WTC11 (cell line): Measurements from ENCODE around the gene PRRC2B. TPM values are rescaled to one million over a fixed set of nuclear protein-coding genes. Genes with fewer than 3 reads are reported as not detected.

Source experiments
- ATAC-seq: fragments of 200-7000 bp; cut with Tn5 transposase; 2 replicates; pipeline ENCODE4 v1.10.0; 2021; ENCODE audit warnings: mild to moderate bottlenecking, moderate library complexity
- CTCF ChIA-PET: fragments of 300-600 bp; sonication (Branson Sonifier 250); formaldehyde crosslinking; loops from one replicate; lab custom pipeline; 2021; ENCODE audit warnings: antibody characterized with exemption; lab: Charles Lee
- POLR2A ChIA-PET: fragments of 350-600 bp; sonication (Branson Sonifier 250); formaldehyde crosslinking; loops from one replicate; lab custom pipeline; 2021; ENCODE audit warnings: antibody characterized with exemption; lab: Charles Lee
- DNase-seq: peaks from one replicate; pipeline ENCODE4 v3.0.0; 2021; ENCODE audit warnings: low spot score
- H3K27ac Mint-ChIP-seq: 2 replicates; pipeline ENCODE4 v1.8.0; 2021; ENCODE audit warnings: mixed read lengths
- H3K27me3 Mint-ChIP-seq: 2 replicates; pipeline ENCODE4 v1.8.0; 2021; ENCODE audit warnings: low read depth, mild to moderate bottlenecking, moderate library complexity, mixed read lengths
- H3K36me3 Mint-ChIP-seq: 2 replicates; pipeline ENCODE4 v1.8.0; 2021; ENCODE audit warnings: mixed read lengths
- H3K4me1 Mint-ChIP-seq: 2 replicates; pipeline ENCODE4 v1.8.0; 2022; ENCODE audit warnings: mixed read lengths
- H3K4me3 Mint-ChIP-seq: 2 replicates; pipeline ENCODE4 v1.8.0; 2021; ENCODE audit warnings: mild to moderate bottlenecking, moderate library complexity, mixed read lengths
- H3K9me3 Mint-ChIP-seq: 2 replicates; pipeline ENCODE4 v1.8.0; 2021; ENCODE audit warnings: mixed read lengths
- CREB1 ChIP-seq: sonication (generic); formaldehyde crosslinking; IDR thresholded peaks from 2 replicates; pipeline ENCODE4 v1.8.0; 2023; ENCODE audit warnings: mild to moderate bottlenecking, missing genetic modification reagents
- FOXK1 ChIP-seq: sonication (generic); formaldehyde crosslinking; IDR thresholded peaks from 2 replicates; pipeline ENCODE4 v1.8.0; 2022; ENCODE audit warnings: mild to moderate bottlenecking, moderate library complexity, missing genetic modification reagents
- FOXP1 ChIP-seq: sonication (generic); formaldehyde crosslinking; IDR thresholded peaks from 2 replicates; pipeline ENCODE4 v1.8.0; 2022; ENCODE audit warnings: missing genetic modification reagents, mild to moderate bottlenecking, moderate library complexity, borderline replicate concordance
- GABPB1 ChIP-seq: sonication (generic); formaldehyde crosslinking; IDR thresholded peaks from 2 replicates; pipeline ENCODE4 v1.8.1; 2023; ENCODE audit warnings: mild to moderate bottlenecking, missing genetic modification reagents
- GTF2I ChIP-seq: fragments of 250-450 bp; sonication (Bioruptor Pico); conservative IDR thresholded peaks from 2 replicates; pipeline ENCODE4 v1.4.0; 2021; ENCODE audit warnings: mild to moderate bottlenecking
- HMGA2 ChIP-seq: fragments of 250-450 bp; sonication (Bioruptor Pico); IDR thresholded peaks from 2 replicates; pipeline ENCODE4 v1.4.0; 2021; ENCODE audit warnings: mild to moderate bottlenecking, moderate library complexity
- MYBL2 ChIP-seq: sonication (generic); formaldehyde crosslinking; IDR thresholded peaks from 2 replicates; pipeline ENCODE4 v1.8.1; 2023; ENCODE audit warnings: mild to moderate bottlenecking, moderate library complexity, missing genetic modification reagents
- NR1H2 ChIP-seq: sonication (generic); formaldehyde crosslinking; IDR thresholded peaks from 2 replicates; pipeline ENCODE4 v1.9.0; 2021; ENCODE audit warnings: mild to moderate bottlenecking, moderate library complexity, missing genetic modification reagents
- NR3C1 ChIP-seq: sonication (generic); formaldehyde crosslinking; conservative IDR thresholded peaks from 2 replicates; pipeline ENCODE4 v1.8.1; 2023; ENCODE audit warnings: low read depth, mild to moderate bottlenecking, missing genetic modification reagents
- SMAD4 ChIP-seq: sonication (generic); formaldehyde crosslinking; IDR thresholded peaks from 2 replicates; pipeline ENCODE4 v1.8.0; 2022; ENCODE audit warnings: mild to moderate bottlenecking, missing genetic modification reagents
- SOX15 ChIP-seq: fragments of 250-450 bp; sonication (Bioruptor Pico); IDR thresholded peaks from 2 replicates; pipeline ENCODE4 v1.9.0; 2021; ENCODE audit warnings: mild to moderate bottlenecking
- SP1 ChIP-seq: sonication (generic); formaldehyde crosslinking; conservative IDR thresholded peaks from 2 replicates; pipeline ENCODE4 v1.8.1; 2022; ENCODE audit warnings: missing genetic modification reagents
- ZBTB21 ChIP-seq: sonication (generic); formaldehyde crosslinking; IDR thresholded peaks from 2 replicates; pipeline ENCODE4 v1.8.1; 2023; ENCODE audit warnings: mild to moderate bottlenecking, missing genetic modification reagents, borderline replicate concordance
- ZNF263 ChIP-seq: sonication (generic); formaldehyde crosslinking; IDR thresholded peaks from 2 replicates; pipeline ENCODE4 v1.8.1; 2022; ENCODE audit warnings: low read depth, mild to moderate bottlenecking, moderate library complexity, missing genetic modification reagents
- ZNF317 ChIP-seq: sonication (generic); formaldehyde crosslinking; IDR thresholded peaks from 2 replicates; pipeline ENCODE4 v1.8.1; 2023; ENCODE audit warnings: low read depth, mild to moderate bottlenecking, moderate library complexity, missing genetic modification reagents, borderline replicate concordance
- ZNF416 ChIP-seq: fragments of 250-450 bp; sonication (Bioruptor Pico); IDR thresholded peaks from 2 replicates; pipeline ENCODE4 v1.9.0; 2021; ENCODE audit warnings: mild to moderate bottlenecking, inconsistent platforms
- total RNA-seq: library from RNA; stranded (reverse); gene quantifications from 3 replicates; pipeline ENCODE4 v1.2.3, GENCODE V29; 2021
- TF ChIP-seq, protein P1 (sequence below): sonication (generic); formaldehyde crosslinking; IDR thresholded peaks from 2 replicates; pipeline ENCODE4 v1.8.0; 2022; ENCODE audit warnings: missing genetic modification reagents
- TF ChIP-seq, protein P2 (sequence below): sonication (generic); formaldehyde crosslinking; IDR thresholded peaks from 2 replicates; pipeline ENCODE4 v1.8.1; 2023; ENCODE audit warnings: mild to moderate bottlenecking, moderate library complexity, missing genetic modification reagents
- TF ChIP-seq, protein P3 (sequence below): sonication (generic); formaldehyde crosslinking; IDR thresholded peaks from 2 replicates; pipeline ENCODE4 v1.8.0; 2022; ENCODE audit warnings: mild to moderate bottlenecking, missing genetic modification reagents
- TF ChIP-seq, protein P4 (sequence below): fragments of 250-450 bp; sonication (Bioruptor Pico); IDR thresholded peaks from 2 replicates; pipeline ENCODE4 v1.9.0; 2021; ENCODE audit warnings: moderate library complexity, mild to moderate bottlenecking, inconsistent platforms, borderline replicate concordance
- TF ChIP-seq, protein P5 (sequence below): fragments of 250-450 bp; sonication (Bioruptor Pico); conservative IDR thresholded peaks from 2 replicates; pipeline ENCODE4 v1.9.0; 2021; ENCODE audit warnings: mild to moderate bottlenecking

The PRRC2B gene
- total RNA-seq, 1 experiment from 2014 or later: 272 TPM

DNA sequence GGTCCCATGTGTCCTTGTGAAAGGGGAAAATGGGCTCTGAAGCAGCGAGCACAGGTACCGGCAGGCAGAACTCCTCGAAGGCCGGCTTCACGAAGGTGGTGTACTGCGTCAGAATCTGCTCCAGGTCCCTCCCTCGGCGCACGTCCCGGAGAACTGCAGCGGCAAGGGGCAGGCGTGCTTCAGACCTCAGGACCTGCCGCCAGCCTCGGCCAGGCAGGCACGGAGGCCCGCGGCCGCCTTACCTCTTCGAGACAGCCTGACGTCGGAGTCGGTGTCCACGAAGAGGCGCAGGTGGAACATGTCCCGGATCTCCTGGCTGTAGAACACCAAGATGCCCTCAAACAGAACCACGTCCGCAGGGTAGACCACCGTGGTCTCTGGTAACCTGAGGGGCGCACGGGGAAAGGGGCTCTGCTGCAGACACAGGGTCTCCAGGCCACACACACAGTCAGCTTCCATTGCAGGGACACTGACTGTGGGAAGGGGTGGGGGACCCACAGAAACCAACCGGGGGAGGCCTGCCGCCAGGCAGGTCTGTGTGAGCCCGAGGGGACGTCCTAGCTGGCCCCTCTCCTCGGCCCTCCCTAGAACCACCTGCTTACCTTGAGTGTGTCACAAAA, 135.1 kb downstream of the PRRC2B start:
- H3K27me3 Mint-ChIP-seq: peaks cover 3% of the 10 kb centered on the region
- H3K27ac Mint-ChIP-seq: no peak overlapping the region
- no peak for DNase-seq

DNA sequence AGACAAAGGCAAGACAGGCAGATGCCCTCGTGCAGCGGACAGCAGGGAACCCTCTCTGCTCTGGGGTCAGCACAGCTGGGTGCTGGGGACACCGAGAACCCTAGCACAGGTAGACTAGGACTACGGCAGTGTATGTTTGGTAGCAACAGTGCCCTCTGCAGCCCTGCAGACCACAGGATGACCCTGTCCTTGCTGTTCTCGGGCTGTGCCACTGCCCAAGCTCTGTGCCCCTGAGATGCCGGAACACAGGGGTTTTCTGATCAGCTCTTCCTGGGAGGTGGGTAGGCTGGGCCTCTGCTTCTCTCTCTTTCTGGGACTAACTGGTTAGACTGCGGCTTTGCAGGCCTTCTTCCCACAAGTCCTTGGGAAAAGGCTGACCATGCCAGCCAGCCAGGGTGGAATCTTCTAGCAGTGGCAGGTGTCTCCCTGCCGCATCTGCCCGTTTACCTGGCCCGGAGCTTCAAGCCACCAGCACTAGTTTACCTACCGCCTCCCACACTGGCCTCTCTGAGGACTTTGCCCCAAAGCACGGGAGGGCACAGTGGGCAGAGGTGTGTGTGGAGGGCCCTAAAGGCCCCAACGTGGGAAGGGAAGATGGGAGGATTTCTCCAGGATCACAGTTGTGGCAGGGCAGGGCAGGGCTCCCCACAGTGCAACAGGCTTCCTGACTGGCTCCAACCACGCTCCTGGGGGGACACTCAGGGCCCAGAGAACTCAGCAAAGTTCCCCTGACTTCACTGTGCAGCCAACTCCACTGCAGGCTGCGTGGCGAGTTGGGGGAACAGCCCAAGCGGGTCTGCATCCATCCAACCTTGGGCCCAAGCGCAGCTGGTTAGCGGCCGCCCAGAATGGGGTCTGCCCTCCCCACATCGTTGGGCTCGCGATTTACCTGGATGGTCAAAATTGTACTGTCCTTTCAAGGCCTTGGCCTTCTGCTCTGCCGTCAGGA, 136.0 kb downstream of the PRRC2B start:
- CTCF ChIA-PET: interaction anchor here (0.6 to 0.9 kb wide), 2 partner anchors 26 to 180 kb away, joined by 3 read pairs; no protein-coding TSS in a partner anchor
- Mint-ChIP-seq H3K9me3 (no peaks in the 10 kb centered on the region), H3K27me3 (peaks cover 3% of the 10 kb centered on the region)
- DNase-seq: no peak
- TF ChIP-seq FOXK1 (CRISPR knock-in tag) (no peak), ZNF317 (CRISPR knock-in tag) (no peak), GTF2I (CRISPR knock-in tag) (no peak), CREB1 (CRISPR knock-in tag) (no peak), ZNF416 (CRISPR knock-in tag) (no peak), FOXP1 (CRISPR knock-in tag) (no peak), NR1H2 (CRISPR knock-in tag) (no peak), GABPB1 (CRISPR knock-in tag) (no peak), SMAD4 (CRISPR knock-in tag) (no peak)
- TF ChIP-seq, protein P1, sequence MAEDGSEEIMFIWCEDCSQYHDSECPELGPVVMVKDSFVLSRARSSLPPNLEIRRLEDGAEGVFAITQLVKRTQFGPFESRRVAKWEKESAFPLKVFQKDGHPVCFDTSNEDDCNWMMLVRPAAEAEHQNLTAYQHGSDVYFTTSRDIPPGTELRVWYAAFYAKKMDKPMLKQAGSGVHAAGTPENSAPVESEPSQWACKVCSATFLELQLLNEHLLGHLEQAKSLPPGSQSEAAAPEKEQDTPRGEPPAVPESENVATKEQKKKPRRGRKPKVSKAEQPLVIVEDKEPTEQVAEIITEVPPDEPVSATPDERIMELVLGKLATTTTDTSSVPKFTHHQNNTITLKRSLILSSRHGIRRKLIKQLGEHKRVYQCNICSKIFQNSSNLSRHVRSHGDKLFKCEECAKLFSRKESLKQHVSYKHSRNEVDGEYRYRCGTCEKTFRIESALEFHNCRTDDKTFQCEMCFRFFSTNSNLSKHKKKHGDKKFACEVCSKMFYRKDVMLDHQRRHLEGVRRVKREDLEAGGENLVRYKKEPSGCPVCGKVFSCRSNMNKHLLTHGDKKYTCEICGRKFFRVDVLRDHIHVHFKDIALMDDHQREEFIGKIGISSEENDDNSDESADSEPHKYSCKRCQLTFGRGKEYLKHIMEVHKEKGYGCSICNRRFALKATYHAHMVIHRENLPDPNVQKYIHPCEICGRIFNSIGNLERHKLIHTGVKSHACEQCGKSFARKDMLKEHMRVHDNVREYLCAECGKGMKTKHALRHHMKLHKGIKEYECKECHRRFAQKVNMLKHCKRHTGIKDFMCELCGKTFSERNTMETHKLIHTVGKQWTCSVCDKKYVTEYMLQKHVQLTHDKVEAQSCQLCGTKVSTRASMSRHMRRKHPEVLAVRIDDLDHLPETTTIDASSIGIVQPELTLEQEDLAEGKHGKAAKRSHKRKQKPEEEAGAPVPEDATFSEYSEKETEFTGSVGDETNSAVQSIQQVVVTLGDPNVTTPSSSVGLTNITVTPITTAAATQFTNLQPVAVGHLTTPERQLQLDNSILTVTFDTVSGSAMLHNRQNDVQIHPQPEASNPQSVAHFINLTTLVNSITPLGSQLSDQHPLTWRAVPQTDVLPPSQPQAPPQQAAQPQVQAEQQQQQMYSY: no peak
- TF ChIP-seq, protein P2, sequence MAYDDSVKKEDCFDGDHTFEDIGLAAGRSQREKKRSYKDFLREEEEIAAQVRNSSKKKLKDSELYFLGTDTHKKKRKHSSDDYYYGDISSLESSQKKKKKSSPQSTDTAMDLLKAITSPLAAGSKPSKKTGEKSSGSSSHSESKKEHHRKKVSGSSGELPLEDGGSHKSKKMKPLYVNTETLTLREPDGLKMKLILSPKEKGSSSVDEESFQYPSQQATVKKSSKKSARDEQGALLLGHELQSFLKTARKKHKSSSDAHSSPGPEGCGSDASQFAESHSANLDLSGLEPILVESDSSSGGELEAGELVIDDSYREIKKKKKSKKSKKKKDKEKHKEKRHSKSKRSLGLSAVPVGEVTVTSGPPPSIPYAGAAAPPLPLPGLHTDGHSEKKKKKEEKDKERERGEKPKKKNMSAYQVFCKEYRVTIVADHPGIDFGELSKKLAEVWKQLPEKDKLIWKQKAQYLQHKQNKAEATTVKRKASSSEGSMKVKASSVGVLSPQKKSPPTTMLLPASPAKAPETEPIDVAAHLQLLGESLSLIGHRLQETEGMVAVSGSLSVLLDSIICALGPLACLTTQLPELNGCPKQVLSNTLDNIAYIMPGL (CRISPR knock-in tag): no peak
- TF ChIP-seq, all 79 proteins: peak for 0
- POLR2A ChIA-PET: no interaction called here
- H3K27ac Mint-ChIP-seq: no peak overlapping the region
- peak overlapping the region; percentile 80 for H3K4me3 Mint-ChIP-seq
- H3K4me1 Mint-ChIP-seq: peaks cover 6% of the 10 kb centered on the region; the same call in 1 of the 2 replicates
- peaks cover 34% of the 10 kb centered on the region for H3K36me3 Mint-ChIP-seq
- no peak for ATAC-seq

More for the DNA sequence above, 135.1 kb downstream of the PRRC2B start:
- ATAC-seq: no peak
- H3K4me3 Mint-ChIP-seq: peak overlapping the region; percentile 16; the same call in 1 of the 2 replicates
- POLR2A ChIA-PET: no interaction called here
- CTCF ChIA-PET: no interaction called here
- H3K9me3 Mint-ChIP-seq: no peaks in the 10 kb centered on the region
- H3K36me3 Mint-ChIP-seq: peaks cover 42% of the 10 kb centered on the region
- TF ChIP-seq ZBTB21: no peak
- TF ChIP-seq NR3C1 (CRISPR knock-in tag): no peak
- TF ChIP-seq, protein P3, sequence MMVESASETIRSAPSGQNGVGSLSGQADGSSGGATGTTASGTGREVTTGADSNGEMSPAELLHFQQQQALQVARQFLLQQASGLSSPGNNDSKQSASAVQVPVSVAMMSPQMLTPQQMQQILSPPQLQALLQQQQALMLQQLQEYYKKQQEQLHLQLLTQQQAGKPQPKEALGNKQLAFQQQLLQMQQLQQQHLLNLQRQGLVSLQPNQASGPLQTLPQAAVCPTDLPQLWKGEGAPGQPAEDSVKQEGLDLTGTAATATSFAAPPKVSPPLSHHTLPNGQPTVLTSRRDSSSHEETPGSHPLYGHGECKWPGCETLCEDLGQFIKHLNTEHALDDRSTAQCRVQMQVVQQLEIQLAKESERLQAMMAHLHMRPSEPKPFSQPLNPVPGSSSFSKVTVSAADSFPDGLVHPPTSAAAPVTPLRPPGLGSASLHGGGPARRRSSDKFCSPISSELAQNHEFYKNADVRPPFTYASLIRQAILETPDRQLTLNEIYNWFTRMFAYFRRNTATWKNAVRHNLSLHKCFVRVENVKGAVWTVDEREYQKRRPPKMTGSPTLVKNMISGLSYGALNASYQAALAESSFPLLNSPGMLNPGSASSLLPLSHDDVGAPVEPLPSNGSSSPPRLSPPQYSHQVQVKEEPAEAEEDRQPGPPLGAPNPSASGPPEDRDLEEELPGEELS (CRISPR knock-in tag): no peak
- TF ChIP-seq, protein P4, sequence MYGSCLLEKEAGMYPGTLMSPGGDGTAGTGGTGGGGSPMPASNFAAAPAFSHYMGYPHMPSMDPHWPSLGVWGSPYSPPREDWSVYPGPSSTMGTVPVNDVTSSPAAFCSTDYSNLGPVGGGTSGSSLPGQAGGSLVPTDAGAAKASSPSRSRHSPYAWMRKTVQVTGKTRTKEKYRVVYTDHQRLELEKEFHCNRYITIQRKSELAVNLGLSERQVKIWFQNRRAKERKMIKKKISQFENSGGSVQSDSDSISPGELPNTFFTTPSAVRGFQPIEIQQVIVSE (CRISPR knock-in tag): no peak
- no peak for TF ChIP-seq MYBL2 (CRISPR knock-in tag)
- no peak for TF ChIP-seq GTF2I (CRISPR knock-in tag)
- TF ChIP-seq, protein P5, sequence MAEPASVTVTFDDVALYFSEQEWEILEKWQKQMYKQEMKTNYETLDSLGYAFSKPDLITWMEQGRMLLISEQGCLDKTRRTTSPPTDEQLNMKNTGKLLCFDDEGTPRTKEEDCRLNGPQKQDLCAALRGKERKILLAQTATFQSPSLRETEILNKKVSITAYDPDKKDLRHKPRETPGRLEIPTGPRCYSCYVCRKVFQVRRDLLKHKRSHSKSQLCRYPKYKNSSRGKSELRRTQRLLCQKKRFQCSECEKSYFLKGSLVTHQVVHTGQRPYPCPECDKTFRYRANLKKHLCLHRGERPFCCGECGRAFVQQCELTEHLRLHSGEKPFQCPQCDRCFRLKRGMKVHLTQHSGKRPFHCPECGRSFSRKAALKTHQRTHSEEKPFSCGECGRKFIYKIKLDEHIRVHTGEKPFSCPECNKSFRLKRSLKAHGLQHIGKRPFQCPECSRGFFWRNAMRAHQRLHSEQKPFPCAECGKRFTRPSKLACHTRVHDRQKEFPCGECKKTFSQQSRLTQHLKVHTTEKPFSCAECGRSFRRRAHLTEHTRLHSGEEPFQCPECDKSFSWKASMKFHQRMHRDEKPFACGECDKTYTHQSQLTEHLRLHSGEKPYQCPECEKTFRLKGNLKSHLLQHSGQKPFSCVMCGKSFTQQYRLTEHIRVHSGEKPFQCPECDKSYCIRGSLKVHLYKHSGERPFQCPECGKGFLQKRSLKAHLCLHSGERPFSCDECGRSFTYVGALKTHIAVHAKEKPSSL (CRISPR knock-in tag): no peak
- TF ChIP-seq ZNF263 (CRISPR knock-in tag): no peak
- no peak for TF ChIP-seq HMGA2 (CRISPR knock-in tag)
- TF ChIP-seq FOXK1 (CRISPR knock-in tag): no peak
- no peak for TF ChIP-seq SOX15 (CRISPR knock-in tag)
- no peak for TF ChIP-seq SP1 (CRISPR knock-in tag)
- peaks cover 6% of the 10 kb centered on the region; the same call in 1 of the 2 replicates for H3K4me1 Mint-ChIP-seq
